SK-N-SH (cell line): ENCODE measurements around the gene ALOXE3.

ENCODE experiments used
- EZH2phosphoT487 ChIP-seq: fragments of 200-600 bp; sonication (generic); IDR thresholded peaks from 2 replicates; pipeline ENCODE4 v1.6.1; 2017; ENCODE audit warnings: low read depth, mixed run types, mild to moderate bottlenecking, antibody characterized with exemption, moderate library complexity, borderline replicate concordance
- NRF1 ChIP-seq: IDR thresholded peaks from 2 replicates; pipeline ENCODE4 v1.6.1; 2012; ENCODE audit warnings: low read depth, mild to moderate bottlenecking, low read length
- SIN3A ChIP-seq: IDR thresholded peaks from 2 replicates; pipeline ENCODE4 v1.6.1; 2012; ENCODE audit warnings: low read depth, mild to moderate bottlenecking, low read length, moderate library complexity, borderline replicate concordance
- SMC3 ChIP-seq: IDR thresholded peaks from 2 replicates; pipeline ENCODE4 v1.6.1; 2012; ENCODE audit warnings: low read depth, low read length, improper control_type of control experiment
- TCF12 ChIP-seq: IDR thresholded peaks from 2 replicates; pipeline ENCODE4 v1.4.0; 2012
- TEAD4 ChIP-seq: IDR thresholded peaks from 2 replicates; pipeline ENCODE4 v1.4.0; 2012; ENCODE audit warnings: mild to moderate bottlenecking, borderline replicate concordance; ENCODE audit not compliant: insufficient read depth
- TF ChIP-seq, protein P1 (sequence below): fragments of 200-600 bp; sonication (generic); IDR thresholded peaks from 2 replicates; pipeline ENCODE4 v1.6.1; 2017; ENCODE audit warnings: antibody characterized with exemption, mild to moderate bottlenecking, moderate library complexity
- TF ChIP-seq, protein P2 (sequence below): IDR thresholded peaks from 2 replicates; pipeline ENCODE4 v1.4.0; 2012; ENCODE audit warnings: low read depth, borderline replicate concordance

GRCh38 chr17:8052256-8053252 lies 65.8 kb downstream of the ALOXE3 start:
- TF ChIP-seq, protein P1, sequence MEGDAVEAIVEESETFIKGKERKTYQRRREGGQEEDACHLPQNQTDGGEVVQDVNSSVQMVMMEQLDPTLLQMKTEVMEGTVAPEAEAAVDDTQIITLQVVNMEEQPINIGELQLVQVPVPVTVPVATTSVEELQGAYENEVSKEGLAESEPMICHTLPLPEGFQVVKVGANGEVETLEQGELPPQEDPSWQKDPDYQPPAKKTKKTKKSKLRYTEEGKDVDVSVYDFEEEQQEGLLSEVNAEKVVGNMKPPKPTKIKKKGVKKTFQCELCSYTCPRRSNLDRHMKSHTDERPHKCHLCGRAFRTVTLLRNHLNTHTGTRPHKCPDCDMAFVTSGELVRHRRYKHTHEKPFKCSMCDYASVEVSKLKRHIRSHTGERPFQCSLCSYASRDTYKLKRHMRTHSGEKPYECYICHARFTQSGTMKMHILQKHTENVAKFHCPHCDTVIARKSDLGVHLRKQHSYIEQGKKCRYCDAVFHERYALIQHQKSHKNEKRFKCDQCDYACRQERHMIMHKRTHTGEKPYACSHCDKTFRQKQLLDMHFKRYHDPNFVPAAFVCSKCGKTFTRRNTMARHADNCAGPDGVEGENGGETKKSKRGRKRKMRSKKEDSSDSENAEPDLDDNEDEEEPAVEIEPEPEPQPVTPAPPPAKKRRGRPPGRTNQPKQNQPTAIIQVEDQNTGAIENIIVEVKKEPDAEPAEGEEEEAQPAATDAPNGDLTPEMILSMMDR = no peak
- TF ChIP-seq SIN3A = no peak
- TF ChIP-seq, protein P2, sequence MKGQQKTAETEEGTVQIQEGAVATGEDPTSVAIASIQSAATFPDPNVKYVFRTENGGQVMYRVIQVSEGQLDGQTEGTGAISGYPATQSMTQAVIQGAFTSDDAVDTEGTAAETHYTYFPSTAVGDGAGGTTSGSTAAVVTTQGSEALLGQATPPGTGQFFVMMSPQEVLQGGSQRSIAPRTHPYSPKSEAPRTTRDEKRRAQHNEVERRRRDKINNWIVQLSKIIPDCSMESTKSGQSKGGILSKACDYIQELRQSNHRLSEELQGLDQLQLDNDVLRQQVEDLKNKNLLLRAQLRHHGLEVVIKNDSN = no peak
- no peak for TF ChIP-seq TCF12
- TF ChIP-seq TEAD4 = no peak
- no peak for TF ChIP-seq EZH2phosphoT487
- no peak for TF ChIP-seq NRF1
- no peak for TF ChIP-seq SMC3
